ENCODE measurements around the gene OXNAD1. TPM values are rescaled to one million over a fixed set of nuclear protein-coding genes. Genes with fewer than 3 reads are reported as not detected.

The OXNAD1 gene
- total RNA-seq, 1 experiment from 2014 or later: 6.6 TPM

DNA sequence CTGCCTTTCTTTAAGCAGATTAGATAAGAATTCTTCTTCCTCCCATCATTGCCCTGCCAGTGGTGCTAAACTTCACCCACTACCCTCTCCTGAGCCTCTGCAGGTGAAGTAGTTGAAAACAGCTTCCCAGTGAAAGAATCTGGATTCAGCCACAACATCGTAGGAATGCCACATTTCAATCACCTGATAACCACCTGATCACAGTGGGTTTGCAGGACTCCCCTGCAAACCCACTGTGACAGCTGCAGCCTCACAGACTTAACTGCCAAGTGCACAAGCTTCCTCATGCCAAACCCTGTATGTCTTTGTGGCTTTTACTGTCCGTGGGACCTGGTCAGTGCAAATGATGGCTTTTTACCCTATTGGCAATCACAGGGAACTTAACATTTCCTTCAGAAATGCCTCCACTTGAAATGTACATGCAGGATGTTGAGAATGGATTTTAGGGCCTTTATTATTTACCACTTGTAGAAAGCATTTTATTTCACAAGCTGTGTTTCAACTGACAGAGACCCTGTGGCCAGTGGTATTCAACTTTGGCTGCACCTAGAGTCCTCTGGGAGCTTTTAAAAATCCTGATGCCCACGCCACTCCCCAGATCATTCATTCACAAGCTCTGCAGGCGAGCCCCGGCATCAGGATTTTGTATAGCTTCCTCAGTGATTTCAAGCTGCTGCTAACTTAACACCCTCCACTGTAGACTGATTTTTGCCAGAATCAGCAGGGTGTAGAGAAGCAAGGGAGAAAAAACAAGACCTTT, 49.1 kb downstream of the OXNAD1 start:
- no TSS peak for BruUV-seq (replicated peaks)
- intact Hi-C loops (cut with micrococcal nuclease; ENCODE audit: unreplicated experiment): no loop called here
- POLR2A ChIA-PET: interaction anchor here (0.6 kb wide), 1 partner anchor 164 kb away, joined by 3 read pairs; no protein-coding TSS in a partner anchor
- DNase-seq (ENCODE audit: low read depth, low spot score) (no peak), ATAC-seq (no peak)
- Histone ChIP-seq H3K4me1 (ENCODE audit: control insufficient read depth, insufficient read depth, low read length) (no peaks in the 10 kb centered on the region), H3K36me3 (ENCODE audit: control insufficient read depth, insufficient read depth, low read length) (no peaks in the 10 kb centered on the region), H3K4me3 (ENCODE audit: low read depth in 2 of 2, low read length in 2 of 2) (no peak overlapping the region), H3K9me3 (ENCODE audit: control insufficient read depth, insufficient read depth, low read depth, low read length) (no peaks in the 10 kb centered on the region), H3K27ac (ENCODE audit: low read length) (no peak overlapping the region), H3K27me3 (ENCODE audit: control insufficient read depth, insufficient read depth, low read length) (no peaks in the 10 kb centered on the region)
- CTCF ChIA-PET: no interaction called here
- in situ Hi-C loops (cut with HindIII; ENCODE audit: low pct_unique_long_range_greater_than_20kb, low sequenced_read_pairs): no loop called here
- no peak for TF ChIP-seq POLR2AphosphoS5 (IDR thresholded peaks at IDR 0.05; ENCODE audit: low read depth, low read length)
- TF ChIP-seq SIN3A (IDR thresholded peaks at IDR 0.05; ENCODE audit: borderline replicate concordance, insufficient read depth, low read depth, low read length): no peak
- no peak for TF ChIP-seq CTCF (IDR thresholded peaks at IDR 0.05)
- TF ChIP-seq, protein P1, sequence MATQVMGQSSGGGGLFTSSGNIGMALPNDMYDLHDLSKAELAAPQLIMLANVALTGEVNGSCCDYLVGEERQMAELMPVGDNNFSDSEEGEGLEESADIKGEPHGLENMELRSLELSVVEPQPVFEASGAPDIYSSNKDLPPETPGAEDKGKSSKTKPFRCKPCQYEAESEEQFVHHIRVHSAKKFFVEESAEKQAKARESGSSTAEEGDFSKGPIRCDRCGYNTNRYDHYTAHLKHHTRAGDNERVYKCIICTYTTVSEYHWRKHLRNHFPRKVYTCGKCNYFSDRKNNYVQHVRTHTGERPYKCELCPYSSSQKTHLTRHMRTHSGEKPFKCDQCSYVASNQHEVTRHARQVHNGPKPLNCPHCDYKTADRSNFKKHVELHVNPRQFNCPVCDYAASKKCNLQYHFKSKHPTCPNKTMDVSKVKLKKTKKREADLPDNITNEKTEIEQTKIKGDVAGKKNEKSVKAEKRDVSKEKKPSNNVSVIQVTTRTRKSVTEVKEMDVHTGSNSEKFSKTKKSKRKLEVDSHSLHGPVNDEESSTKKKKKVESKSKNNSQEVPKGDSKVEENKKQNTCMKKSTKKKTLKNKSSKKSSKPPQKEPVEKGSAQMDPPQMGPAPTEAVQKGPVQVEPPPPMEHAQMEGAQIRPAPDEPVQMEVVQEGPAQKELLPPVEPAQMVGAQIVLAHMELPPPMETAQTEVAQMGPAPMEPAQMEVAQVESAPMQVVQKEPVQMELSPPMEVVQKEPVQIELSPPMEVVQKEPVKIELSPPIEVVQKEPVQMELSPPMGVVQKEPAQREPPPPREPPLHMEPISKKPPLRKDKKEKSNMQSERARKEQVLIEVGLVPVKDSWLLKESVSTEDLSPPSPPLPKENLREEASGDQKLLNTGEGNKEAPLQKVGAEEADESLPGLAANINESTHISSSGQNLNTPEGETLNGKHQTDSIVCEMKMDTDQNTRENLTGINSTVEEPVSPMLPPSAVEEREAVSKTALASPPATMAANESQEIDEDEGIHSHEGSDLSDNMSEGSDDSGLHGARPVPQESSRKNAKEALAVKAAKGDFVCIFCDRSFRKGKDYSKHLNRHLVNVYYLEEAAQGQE (IDR thresholded peaks at IDR 0.05; ENCODE audit: insufficient read depth in 1 of 2, low read depth in 2 of 2, low read length in 1 of 2): no peak
- TF ChIP-seq TCF7L2 (IDR thresholded peaks at IDR 0.05; ENCODE audit: low read depth, low read length): no peak

GRCh38 chr3:16315623-16316022, 50.6 kb downstream of the OXNAD1 start:
- intact Hi-C loops (cut with micrococcal nuclease; ENCODE audit: unreplicated experiment): no loop called here
- CTCF ChIA-PET: no interaction called here
- no TSS peak for BruUV-seq (replicated peaks)

More at GRCh38 chr3:16315623-16316022, 50.6 kb downstream of the OXNAD1 start:
- H3K4me3 ChIP-seq (ENCODE audit: low read depth in 2 of 2, low read length in 2 of 2): no peak overlapping the region
- no peak for DNase-seq (ENCODE audit: low read depth, low spot score)
- in situ Hi-C loops (cut with HindIII; ENCODE audit: low pct_unique_long_range_greater_than_20kb, low sequenced_read_pairs): no loop called here
- no peak overlapping the region for H3K27ac ChIP-seq (ENCODE audit: low read length)
- TF ChIP-seq CTCF (IDR thresholded peaks at IDR 0.05) (no peak), SIN3A (IDR thresholded peaks at IDR 0.05; ENCODE audit: borderline replicate concordance, insufficient read depth, low read depth, low read length) (no peak), TCF7L2 (IDR thresholded peaks at IDR 0.05; ENCODE audit: low read depth, low read length) (no peak), POLR2AphosphoS5 (IDR thresholded peaks at IDR 0.05; ENCODE audit: low read depth, low read length) (no peak)
- TF ChIP-seq, protein P1 (IDR thresholded peaks at IDR 0.05; ENCODE audit: insufficient read depth in 1 of 2, low read depth in 2 of 2, low read length in 1 of 2): no peak
- POLR2A ChIA-PET: no interaction called here
- no peak for ATAC-seq
- H3K36me3 ChIP-seq (ENCODE audit: control insufficient read depth, insufficient read depth, low read length): no peaks in the 10 kb centered on the region
- H3K27me3 ChIP-seq (ENCODE audit: control insufficient read depth, insufficient read depth, low read length): no peaks in the 10 kb centered on the region
- H3K9me3 ChIP-seq (ENCODE audit: control insufficient read depth, insufficient read depth, low read depth, low read length): no peaks in the 10 kb centered on the region
- H3K4me1 ChIP-seq (ENCODE audit: control insufficient read depth, insufficient read depth, low read length): no peaks in the 10 kb centered on the region
